ENCODE measurements around the gene ADGRG3. TPM values are rescaled to one million over a fixed set of nuclear protein-coding genes. Genes with fewer than 3 reads are reported as not detected.

Gene ADGRG3
- total and polyA plus RNA-seq, 2 of the 13 experiments (the other 11 are each of a cell fraction or from before 2014, with no cell fraction given): 2.7 to 11.8 TPM

DNA sequence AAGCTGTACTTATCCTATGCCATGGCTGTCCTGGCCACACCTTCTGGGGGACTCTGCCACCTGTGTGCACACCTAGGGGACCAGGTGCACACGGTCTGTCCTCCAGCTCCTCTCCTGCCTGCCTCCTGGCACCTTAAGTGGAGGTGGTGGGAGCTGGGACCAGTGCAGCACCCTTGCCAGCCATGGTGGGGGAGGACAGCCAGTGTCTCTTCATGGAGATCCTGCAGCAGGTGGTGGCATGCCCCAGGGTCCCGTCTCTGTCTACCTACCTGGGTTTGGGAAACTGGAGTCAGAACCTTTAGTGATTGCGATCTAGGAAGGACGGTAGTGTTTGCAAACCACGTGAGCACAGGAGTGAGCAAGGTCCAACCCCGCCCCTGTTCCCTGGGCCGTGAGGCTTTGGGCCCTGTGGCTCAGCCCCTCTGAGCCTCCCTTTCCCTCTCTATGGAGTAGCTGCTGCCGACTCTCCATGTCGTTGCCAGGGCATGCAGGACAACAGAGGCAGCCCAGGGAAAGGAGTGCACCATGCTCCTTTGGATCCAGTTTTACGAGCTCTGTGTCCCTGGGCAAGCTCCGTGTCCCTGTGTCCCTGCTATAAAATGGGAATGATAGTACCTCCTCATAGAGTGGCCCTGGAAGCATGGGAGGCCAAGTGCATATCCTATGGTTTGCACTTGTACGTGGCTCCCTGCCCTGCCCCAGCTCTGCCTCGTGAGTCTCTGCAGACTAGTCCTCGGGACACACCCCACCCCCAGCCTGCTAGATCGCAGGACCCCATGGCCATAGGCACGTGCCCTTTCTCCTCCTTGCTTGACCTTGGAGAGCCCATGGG, 32.6 kb upstream of the ADGRG3 start (continued):
- TF ChIP-seq, protein P1, sequence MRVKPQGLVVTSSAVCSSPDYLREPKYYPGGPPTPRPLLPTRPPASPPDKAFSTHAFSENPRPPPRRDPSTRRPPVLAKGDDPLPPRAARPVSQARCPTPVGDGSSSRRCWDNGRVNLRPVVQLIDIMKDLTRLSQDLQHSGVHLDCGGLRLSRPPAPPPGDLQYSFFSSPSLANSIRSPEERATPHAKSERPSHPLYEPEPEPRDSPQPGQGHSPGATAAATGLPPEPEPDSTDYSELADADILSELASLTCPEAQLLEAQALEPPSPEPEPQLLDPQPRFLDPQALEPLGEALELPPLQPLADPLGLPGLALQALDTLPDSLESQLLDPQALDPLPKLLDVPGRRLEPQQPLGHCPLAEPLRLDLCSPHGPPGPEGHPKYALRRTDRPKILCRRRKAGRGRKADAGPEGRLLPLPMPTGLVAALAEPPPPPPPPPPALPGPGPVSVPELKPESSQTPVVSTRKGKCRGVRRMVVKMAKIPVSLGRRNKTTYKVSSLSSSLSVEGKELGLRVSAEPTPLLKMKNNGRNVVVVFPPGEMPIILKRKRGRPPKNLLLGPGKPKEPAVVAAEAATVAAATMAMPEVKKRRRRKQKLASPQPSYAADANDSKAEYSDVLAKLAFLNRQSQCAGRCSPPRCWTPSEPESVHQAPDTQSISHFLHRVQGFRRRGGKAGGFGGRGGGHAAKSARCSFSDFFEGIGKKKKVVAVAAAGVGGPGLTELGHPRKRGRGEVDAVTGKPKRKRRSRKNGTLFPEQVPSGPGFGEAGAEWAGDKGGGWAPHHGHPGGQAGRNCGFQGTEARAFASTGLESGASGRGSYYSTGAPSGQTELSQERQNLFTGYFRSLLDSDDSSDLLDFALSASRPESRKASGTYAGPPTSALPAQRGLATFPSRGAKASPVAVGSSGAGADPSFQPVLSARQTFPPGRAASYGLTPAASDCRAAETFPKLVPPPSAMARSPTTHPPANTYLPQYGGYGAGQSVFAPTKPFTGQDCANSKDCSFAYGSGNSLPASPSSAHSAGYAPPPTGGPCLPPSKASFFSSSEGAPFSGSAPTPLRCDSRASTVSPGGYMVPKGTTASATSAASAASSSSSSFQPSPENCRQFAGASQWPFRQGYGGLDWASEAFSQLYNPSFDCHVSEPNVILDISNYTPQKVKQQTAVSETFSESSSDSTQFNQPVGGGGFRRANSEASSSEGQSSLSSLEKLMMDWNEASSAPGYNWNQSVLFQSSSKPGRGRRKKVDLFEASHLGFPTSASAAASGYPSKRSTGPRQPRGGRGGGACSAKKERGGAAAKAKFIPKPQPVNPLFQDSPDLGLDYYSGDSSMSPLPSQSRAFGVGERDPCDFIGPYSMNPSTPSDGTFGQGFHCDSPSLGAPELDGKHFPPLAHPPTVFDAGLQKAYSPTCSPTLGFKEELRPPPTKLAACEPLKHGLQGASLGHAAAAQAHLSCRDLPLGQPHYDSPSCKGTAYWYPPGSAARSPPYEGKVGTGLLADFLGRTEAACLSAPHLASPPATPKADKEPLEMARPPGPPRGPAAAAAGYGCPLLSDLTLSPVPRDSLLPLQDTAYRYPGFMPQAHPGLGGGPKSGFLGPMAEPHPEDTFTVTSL (CRISPR knock-in tag; IDR thresholded peaks at IDR 0.05; ENCODE audit: borderline replicate concordance): no peak
- no peak for TF ChIP-seq REL (CRISPR knock-in tag; conservative IDR thresholded peaks at IDR 0.05)
- peak; percentile 80 for TF ChIP-seq ZEB1 (IDR thresholded peaks at IDR 0.05; ENCODE audit: insufficient replicate concordance, low read depth)
- TF ChIP-seq ZBTB3 (CRISPR knock-in tag; IDR thresholded peaks at IDR 0.05; ENCODE audit: borderline replicate concordance, low read depth): no peak; the same call in 1 of the 2 replicates
- TF ChIP-seq, protein P2, sequence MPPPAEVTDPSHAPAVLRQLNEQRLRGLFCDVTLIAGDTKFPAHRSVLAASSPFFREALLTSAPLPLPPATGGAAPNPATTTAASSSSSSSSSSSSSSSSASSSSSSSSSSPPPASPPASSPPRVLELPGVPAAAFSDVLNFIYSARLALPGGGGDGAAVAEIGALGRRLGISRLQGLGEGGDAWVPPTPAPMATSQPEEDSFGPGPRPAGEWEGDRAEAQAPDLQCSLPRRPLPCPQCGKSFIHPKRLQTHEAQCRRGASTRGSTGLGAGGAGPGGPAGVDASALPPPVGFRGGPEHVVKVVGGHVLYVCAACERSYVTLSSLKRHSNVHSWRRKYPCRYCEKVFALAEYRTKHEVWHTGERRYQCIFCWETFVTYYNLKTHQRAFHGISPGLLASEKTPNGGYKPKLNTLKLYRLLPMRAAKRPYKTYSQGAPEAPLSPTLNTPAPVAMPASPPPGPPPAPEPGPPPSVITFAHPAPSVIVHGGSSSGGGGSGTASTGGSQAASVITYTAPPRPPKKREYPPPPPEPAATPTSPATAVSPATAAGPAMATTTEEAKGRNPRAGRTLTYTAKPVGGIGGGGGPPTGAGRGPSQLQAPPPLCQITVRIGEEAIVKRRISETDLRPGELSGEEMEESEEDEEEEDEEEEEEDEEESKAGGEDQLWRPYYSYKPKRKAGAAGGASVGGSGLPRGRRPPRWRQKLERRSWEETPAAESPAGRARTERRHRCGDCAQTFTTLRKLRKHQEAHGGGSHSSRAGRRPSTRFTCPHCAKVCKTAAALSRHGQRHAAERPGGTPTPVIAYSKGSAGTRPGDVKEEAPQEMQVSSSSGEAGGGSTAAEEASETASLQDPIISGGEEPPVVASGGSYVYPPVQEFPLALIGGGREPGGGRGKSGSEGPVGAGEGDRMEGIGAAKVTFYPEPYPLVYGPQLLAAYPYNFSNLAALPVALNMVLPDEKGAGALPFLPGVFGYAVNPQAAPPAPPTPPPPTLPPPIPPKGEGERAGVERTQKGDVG (CRISPR knock-in tag; IDR thresholded peaks at IDR 0.05; ENCODE audit: borderline replicate concordance): no peak
- TF ChIP-seq ZNF615 (CRISPR knock-in tag; IDR thresholded peaks at IDR 0.05; ENCODE audit: borderline replicate concordance): no peak
- TF ChIP-seq AGO2 (optimal IDR thresholded peaks at IDR 0.05; ENCODE audit: low read depth, low read length): no peak
- TF ChIP-seq ZBTB39 (CRISPR knock-in tag; IDR thresholded peaks at IDR 0.05): 0 out of 2 replicates have a peak, but pooled peaks have one; percentile 28
- TF ChIP-seq YY1 (IDR thresholded peaks at IDR 0.05; ENCODE audit: insufficient read depth, insufficient replicate concordance, low read depth, low read length): no peak
- no peak for TF ChIP-seq ZNF841 (CRISPR knock-in tag; IDR thresholded peaks at IDR 0.05; ENCODE audit: borderline replicate concordance)
- TF ChIP-seq ZNF234 (CRISPR knock-in tag; conservative IDR thresholded peaks at IDR 0.05): no peak
- no peak for TF ChIP-seq MATR3 (CRISPR knock-in tag; IDR thresholded peaks at IDR 0.05)
- peak; percentile 73 for TF ChIP-seq SAP130 (CRISPR knock-in tag; IDR thresholded peaks at IDR 0.05; ENCODE audit: low read depth)
- TF ChIP-seq ZNF10 (CRISPR knock-in tag; IDR thresholded peaks at IDR 0.05; ENCODE audit: borderline replicate concordance, low read depth): no peak
- TF ChIP-seq, protein P3, sequence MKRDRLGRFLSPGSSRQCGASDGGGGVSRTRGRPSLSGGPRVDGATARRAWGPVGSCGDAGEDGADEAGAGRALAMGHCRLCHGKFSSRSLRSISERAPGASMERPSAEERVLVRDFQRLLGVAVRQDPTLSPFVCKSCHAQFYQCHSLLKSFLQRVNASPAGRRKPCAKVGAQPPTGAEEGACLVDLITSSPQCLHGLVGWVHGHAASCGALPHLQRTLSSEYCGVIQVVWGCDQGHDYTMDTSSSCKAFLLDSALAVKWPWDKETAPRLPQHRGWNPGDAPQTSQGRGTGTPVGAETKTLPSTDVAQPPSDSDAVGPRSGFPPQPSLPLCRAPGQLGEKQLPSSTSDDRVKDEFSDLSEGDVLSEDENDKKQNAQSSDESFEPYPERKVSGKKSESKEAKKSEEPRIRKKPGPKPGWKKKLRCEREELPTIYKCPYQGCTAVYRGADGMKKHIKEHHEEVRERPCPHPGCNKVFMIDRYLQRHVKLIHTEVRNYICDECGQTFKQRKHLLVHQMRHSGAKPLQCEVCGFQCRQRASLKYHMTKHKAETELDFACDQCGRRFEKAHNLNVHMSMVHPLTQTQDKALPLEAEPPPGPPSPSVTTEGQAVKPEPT (CRISPR knock-in tag; IDR thresholded peaks at IDR 0.05; ENCODE audit: low read depth): no peak

Data from HepG2 (cell line).